ENCODE measurements around the gene ADAMTS10. TPM values are rescaled to one million over a fixed set of nuclear protein-coding genes. Genes with fewer than 3 reads are reported as not detected.
"Not testable (repeated sequence)": the region's sequence is repeated elsewhere in the genome, so short reads cannot be mapped to it uniquely, and the experiment has no call there.

The ADAMTS10 gene
- total RNA-seq, 3 donors from 2014 or later = 4.6 to 23.5 (median 7.1) TPM

DNA sequence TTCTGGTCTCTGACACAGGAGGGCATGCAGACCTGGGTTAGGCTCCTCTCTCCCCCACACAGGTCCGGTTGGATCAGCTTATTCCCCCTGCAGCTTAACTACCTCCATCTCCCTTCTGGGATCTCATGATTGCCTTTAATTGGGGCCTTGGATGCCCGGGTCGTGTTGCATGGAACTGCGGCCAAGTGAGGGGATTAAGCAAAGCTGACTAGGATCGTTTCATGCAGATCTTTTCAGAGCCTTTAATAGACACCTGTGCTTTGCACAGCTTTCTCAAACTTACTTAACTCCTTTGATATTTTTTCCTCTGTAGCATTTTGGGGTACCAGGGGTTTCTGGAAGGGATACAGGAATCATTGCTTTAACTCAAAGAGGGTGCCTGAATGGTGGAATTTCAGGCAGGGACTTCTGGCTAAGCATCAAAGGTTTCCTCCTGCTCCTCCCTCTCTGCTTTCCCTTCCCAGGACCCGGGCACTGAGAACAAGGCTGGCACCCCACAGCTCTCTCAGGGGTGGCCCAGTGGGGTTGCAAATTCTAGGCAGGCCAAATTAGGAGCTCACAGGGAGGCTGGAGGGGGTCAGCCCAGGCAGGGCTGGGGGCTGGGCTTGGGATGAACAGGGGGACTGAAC, 20.4 kb upstream of the ADAMTS10 start:
- Histone ChIP-seq H3K4me3 (no peak overlapping the region), H3K9me3 (no peaks in the 10 kb centered on the region), H3K36me3 (ENCODE audit: low read depth) (no peaks in the 10 kb centered on the region), H3K4me1 (ENCODE audit: low read depth) (no peaks in the 10 kb centered on the region)
- intact Hi-C loops (cut with DNase I, micrococcal nuclease) = no loop called here
- no peak for ATAC-seq
- DNase-seq = no peak
- TF ChIP-seq, protein P1, sequence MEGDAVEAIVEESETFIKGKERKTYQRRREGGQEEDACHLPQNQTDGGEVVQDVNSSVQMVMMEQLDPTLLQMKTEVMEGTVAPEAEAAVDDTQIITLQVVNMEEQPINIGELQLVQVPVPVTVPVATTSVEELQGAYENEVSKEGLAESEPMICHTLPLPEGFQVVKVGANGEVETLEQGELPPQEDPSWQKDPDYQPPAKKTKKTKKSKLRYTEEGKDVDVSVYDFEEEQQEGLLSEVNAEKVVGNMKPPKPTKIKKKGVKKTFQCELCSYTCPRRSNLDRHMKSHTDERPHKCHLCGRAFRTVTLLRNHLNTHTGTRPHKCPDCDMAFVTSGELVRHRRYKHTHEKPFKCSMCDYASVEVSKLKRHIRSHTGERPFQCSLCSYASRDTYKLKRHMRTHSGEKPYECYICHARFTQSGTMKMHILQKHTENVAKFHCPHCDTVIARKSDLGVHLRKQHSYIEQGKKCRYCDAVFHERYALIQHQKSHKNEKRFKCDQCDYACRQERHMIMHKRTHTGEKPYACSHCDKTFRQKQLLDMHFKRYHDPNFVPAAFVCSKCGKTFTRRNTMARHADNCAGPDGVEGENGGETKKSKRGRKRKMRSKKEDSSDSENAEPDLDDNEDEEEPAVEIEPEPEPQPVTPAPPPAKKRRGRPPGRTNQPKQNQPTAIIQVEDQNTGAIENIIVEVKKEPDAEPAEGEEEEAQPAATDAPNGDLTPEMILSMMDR (IDR thresholded peaks at IDR 0.05) = no peak

DNA sequence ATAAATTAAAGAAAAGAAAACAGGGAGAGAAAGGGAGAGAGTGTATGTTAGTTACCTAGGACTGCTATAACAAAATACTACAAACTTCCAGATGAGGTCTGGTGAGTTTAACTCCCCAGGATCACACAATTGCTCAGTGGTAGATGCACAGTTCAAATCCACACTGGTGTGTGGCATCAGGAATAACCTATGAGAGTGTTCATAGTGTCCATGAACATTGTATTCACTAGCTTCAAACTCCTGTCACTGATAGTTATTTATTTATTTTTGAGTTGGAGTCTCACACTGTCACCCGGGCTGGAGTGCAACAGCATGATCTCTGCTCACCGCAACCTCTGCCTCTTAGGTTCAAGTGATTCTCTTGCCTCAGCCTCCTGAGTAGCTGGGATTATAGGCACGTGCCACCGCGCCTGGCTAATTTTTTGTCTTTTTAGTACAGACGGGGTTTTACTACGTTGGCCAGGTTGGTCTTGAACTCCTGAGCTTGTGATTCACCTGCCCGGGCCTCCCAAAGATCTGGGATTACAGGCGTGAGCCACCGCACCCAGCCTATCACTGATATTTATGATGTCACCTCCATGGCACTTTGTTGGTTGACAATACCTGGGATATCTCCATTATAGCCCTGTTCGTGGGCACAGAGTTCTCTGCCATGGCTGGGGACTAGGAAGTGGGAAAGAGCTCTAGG, 19.6 kb upstream of the ADAMTS10 start, which contains the start of gene NFILZ:
NFILZ (plus strand) TSS at position 638 of the 688 bp plus-strand sequence. CDS start 46,133 bp downstream, outside the sequence.
- no peak for ATAC-seq
- H3K4me1 ChIP-seq (ENCODE audit: low read depth) = no peaks in the 10 kb centered on the region
- no peak within 1 kb of the TSS for H3K4me3 ChIP-seq
- DNase-seq = no peak
- no peaks in the 10 kb centered on the region for H3K9me3 ChIP-seq
- intact Hi-C loops (cut with DNase I, micrococcal nuclease) = no loop called here
- H3K36me3 ChIP-seq (ENCODE audit: low read depth) = no peaks in the 10 kb centered on the region
- TF ChIP-seq, protein P1 (IDR thresholded peaks at IDR 0.05) = no peak

DNA sequence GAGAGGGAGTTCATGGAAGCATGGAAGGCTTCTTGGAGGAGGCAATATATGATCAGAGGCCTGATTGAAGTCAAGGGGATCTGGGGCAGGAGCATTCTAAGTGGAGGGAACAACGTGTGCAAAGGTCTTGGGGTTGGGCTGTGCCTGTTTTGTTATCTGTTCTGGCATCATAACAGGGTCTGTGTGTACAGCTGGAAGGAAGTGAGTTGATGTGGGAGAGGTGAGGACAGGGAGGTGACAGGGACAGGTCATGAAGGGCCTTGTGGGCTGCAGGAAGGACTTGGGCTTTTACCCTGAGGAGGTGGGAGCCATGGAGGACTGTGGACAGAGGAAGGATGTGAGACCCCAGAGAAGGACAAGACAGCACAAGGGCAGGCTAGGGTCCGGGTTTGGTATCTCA, 18.7 kb upstream of the ADAMTS10 start:
- Histone ChIP-seq H3K4me1 (ENCODE audit: low read depth) (no peaks in the 10 kb centered on the region), H3K9me3 (no peaks in the 10 kb centered on the region), H3K4me3 (no peak overlapping the region), H3K36me3 (ENCODE audit: low read depth) (no peaks in the 10 kb centered on the region)
- intact Hi-C loops (cut with DNase I, micrococcal nuclease) = no loop called here
- TF ChIP-seq, protein P1 (IDR thresholded peaks at IDR 0.05) = no peak
- DNase-seq = no peak
- no peak for ATAC-seq

DNA sequence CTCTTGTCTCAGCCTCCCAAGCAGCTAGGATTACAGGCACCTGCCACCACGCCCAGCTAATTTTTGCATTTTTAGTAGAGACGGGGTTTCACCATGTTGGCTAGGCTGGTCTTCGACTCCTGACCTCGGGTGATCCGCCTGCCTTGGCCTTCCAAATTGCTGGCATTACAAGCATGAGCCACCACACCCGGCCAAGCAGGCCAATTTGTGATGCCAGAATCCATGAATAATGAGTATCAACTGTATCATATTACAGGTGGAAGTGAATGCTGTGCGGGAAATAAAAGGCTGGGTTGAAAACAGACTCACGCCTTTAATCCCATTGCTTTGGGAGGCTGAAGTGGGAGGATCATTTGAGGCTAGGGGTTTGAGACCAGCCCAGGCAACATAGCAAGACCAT, 16.3 kb upstream of the ADAMTS10 start:
- TF ChIP-seq, protein P1 (IDR thresholded peaks at IDR 0.05) = no peak
- intact Hi-C loops (cut with DNase I, micrococcal nuclease) = no loop called here
- DNase-seq (no peak), ATAC-seq (no peak)
- H3K9me3 ChIP-seq = no peaks in the 10 kb centered on the region
- no peak overlapping the region for H3K4me3 ChIP-seq
- no peaks in the 10 kb centered on the region for H3K36me3 ChIP-seq (ENCODE audit: low read depth)
- H3K4me1 ChIP-seq (ENCODE audit: low read depth) = no peaks in the 10 kb centered on the region

DNA sequence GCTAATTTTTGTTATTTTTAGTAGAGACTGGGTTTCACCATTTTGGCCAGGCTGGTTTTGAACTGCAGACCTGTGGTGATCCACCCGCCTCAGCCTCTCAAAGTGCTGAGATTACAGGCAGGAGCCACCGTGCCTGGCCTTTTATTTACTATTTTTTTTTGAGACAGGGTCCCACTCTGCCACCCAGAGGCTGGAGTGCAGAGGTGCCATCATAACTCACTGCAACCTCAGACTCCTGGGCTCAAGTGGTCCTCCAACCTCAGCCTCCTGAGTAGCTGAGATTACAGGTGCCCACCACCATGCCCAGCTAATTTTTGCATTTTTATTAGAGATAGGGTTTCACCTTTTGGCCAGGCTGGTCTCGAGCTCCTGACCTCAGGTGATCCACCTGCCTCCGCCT, 12.4 kb upstream of the ADAMTS10 start:
- not testable (repeated sequence) for ATAC-seq

DNA sequence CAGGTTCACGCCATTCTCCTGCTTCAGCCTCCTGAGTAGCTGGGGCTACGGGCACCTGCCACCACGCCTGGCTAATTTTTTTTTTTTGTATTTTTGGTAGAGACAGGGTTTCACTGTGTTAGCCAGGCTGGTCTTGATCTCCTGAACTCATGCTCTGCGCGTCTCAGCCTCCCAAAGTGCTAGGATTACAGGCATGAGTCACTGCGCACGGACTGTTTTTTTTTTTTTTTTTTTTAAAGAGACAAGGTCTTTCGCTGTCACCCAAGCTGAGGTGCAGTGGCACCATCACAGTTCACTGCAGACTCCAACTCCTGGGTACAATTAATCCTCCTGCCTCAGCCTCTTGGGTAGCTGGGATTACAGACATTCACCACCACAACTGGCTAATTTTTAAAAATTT, 8.2 kb upstream of the ADAMTS10 start:
- no peak for DNase-seq

More for the DNA sequence above, 12.4 kb upstream of the ADAMTS10 start:
- H3K4me3 ChIP-seq; H3K36me3 ChIP-seq (ENCODE audit: low read depth); DNase-seq; H3K4me1 ChIP-seq (ENCODE audit: low read depth); H3K9me3 ChIP-seq; intact Hi-C loops (cut with DNase I, micrococcal nuclease): not testable (repeated sequence)

More for the DNA sequence above, 8.2 kb upstream of the ADAMTS10 start:
- ATAC-seq = no peak
- Histone ChIP-seq H3K4me1 (ENCODE audit: low read depth) (no peaks in the 10 kb centered on the region), H3K36me3 (ENCODE audit: low read depth) (no peaks in the 10 kb centered on the region), H3K9me3 (no peaks in the 10 kb centered on the region), H3K4me3 (no peak overlapping the region)
- TF ChIP-seq, protein P1 (IDR thresholded peaks at IDR 0.05) = no peak
- intact Hi-C loops (cut with DNase I, micrococcal nuclease) = no loop called here
